Measurements from ENCODE around the gene PNO1.
A peak's percentile ranks its signal among the peaks of the same experiment; 100 is the strongest.
"Not testable (repeated sequence)": the region's sequence is repeated elsewhere in the genome, so short reads cannot be mapped to it uniquely, and the experiment has no call there.

PNO1 gene

DNA sequence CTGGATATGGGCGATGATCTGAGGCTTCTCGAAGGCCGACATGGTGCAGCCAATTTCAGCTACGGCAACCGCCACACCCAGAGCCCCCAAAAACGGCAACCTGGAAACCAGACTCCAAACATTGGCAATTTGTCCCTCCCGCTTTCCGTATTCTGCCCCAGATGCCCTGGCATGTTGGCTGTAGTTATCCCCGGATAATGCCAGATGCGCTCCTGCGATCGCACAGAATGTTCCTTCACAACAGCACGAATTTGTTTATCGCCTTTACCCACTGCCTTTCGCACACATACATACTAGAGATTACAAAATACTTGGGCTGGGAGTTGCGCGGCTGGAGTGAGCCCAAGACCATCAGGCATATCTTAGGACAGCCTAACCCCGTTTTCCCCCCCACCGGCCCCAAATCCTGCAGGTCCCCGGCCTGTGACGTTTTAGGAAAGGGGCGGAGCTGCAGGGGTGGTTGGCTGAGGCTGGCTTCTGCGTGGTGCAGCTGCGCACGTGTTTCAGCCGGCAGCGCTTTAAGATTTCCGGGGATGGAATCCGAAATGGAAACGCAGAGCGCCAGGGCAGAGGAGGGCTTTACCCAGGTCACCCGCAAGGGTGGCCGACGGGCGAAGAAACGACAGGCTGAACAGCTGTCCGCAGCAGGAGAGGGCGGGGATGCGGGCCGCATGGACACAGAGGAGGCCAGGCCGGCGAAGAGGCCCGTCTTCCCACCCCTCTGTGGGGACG, at the start of gene PNO1:
Gene PNO1 (plus strand): TSS at position 487 of the 732 bp plus-strand sequence. CDS start 47 bp downstream, at position 534.
- peak; percentile 83 for DNase-seq

DNA sequence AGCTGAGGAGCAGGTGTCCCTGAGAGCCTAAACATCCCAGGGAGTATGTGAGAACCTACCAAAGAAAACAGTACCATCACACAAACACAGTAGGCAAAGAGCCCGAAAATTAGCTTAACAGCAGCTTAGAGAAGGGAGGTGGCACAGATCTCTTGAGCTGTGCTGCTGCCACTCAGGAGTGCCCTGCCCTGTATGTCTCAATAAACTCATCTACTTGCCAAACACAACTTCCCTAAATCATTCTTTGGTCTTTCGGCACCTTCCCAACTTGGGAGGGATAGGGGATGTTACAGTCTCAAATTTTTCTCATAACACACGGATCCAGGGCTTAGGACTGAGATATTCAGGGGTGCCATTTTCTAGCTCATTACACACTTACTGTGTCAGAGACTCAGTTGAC, 49.6 kb upstream of the PNO1 start:
- DNase-seq = no peak

DNA sequence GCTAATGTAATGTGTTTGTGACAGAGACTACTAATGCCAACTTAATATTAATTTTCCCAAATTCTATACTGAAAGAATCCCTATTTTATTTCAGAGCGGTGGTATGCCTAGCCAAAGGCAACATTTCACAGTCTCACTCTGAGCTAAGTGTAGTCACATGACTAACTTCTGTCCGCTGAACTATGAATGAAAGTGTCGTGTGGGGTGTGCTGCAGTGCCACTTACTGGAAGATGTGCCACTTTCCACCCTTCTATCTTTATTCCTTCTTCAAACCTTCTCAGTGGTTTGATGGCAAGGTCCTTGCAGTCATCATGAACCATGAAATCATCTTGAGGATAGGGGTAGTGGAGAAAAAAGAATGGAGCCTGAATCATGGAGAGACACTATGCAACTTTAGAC, 47.6 kb upstream of the PNO1 start:
- DNase-seq = no peak

- no peak for DNase-seq
Observed at GRCh38 chr2:68115965-68116364, 41.7 kb upstream of the PNO1 start.

- not testable (repeated sequence) for DNase-seq
Observed at GRCh38 chr2:68117922-68118321, 39.8 kb upstream of the PNO1 start.

DNA sequence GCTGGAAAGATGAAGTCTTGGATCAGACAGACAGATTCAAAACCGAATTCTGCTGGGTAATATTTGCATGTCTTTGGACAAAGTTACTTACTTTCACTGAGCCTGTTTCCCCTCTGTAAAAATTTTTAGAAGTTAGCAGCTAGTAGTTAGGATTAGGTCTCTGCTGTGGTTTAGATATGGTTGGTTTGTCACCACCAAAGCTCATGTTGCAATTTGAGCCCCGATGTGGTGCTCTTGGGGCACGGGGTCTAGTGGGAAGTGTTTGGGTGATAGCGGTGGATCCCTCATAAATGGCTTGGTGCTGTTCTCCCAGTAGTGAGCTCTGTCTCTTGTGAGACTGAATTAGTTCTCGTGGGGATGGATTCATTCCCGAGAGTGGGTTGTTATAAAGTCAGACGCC, 38.9 kb upstream of the PNO1 start:
- DNase-seq = no peak

GRCh38 chr2:68119504-68119903, 38.2 kb upstream of the PNO1 start:
- DNase-seq = no peak

- DNase-seq = peak; percentile 67
Observed at GRCh38 chr2:68121873-68122679, 35.6 kb upstream of the PNO1 start.

DNA sequence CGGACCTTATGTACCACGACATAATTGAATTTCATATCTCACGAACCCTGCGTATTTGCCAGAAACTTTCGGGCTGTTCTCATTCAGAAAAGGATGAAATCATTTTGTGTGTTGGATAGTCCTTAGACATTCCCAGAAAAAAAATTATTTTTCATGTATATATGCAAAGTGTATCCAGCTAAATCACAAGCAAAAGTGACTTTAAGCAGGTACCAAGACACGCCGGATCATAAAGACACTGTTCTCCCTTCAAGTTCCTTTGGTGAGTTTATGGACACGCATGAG, 35.1 kb upstream of the PNO1 start:
- DNase-seq = no peak

- no peak for DNase-seq
Observed at GRCh38 chr2:68124321-68124720, 33.4 kb upstream of the PNO1 start.

DNA sequence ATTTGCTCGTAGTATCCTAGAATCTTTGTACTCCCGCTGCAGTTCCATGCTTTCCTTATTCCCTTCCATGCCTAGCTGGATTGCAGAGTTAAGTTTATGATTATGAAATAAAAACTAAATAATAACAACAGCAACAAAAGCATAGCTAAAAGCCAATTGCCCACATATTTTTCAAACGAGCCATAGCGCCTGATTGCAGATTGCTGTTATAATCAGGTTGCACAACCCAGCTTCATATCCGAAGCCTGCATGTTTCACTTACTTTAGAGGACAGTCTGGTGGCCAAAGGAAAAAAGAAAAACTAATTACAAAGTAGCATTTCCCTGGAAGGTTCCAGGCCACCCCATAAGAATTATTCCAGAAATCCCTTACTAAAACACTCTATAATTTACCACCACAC, 31.9 kb upstream of the PNO1 start:
- no peak for DNase-seq

DNA sequence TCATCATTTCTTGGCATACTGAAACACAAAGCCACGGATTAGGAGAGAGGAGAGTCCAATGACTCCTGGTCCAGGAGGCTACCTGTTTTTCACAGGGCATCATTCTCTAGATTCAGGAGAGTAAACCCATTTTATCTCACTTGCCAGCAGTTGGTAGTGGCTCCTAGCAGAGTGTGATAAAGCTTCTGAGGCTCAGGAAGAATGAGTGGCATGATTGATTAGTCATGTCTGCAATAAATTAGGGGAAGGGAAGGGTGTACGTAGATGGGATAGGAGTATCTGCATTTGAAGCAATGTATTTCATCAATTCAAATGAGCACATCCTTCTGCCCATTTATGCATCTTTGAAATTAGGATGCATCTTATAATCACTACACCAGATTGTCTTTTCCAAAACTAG, 31.1 kb upstream of the PNO1 start:
- no peak for DNase-seq

- DNase-seq = no peak
Observed at GRCh38 chr2:68127358-68128242, 30.1 kb upstream of the PNO1 start.

DNA sequence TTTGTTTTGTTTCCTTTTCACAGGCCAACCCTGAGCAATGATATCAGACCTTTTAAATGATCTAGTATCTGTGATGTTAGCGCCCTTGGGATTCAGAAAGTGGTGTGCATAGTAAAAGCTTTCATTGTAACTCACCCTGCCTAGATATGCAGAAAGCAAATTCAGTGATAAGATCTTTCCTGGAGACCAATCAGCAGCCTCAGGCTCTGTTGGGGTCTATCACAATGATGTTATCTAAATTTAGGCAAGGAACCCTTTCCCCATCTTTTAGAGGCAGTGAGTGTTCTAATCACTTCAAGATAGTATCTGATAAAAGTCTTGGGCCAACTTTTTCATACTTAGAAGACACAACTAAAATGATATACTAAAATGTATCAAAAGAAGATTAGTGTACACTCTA, 23.6 kb upstream of the PNO1 start:
- no peak for DNase-seq

GRCh38 chr2:68134554-68134953, 23.1 kb upstream of the PNO1 start:
- no peak for DNase-seq

DNA sequence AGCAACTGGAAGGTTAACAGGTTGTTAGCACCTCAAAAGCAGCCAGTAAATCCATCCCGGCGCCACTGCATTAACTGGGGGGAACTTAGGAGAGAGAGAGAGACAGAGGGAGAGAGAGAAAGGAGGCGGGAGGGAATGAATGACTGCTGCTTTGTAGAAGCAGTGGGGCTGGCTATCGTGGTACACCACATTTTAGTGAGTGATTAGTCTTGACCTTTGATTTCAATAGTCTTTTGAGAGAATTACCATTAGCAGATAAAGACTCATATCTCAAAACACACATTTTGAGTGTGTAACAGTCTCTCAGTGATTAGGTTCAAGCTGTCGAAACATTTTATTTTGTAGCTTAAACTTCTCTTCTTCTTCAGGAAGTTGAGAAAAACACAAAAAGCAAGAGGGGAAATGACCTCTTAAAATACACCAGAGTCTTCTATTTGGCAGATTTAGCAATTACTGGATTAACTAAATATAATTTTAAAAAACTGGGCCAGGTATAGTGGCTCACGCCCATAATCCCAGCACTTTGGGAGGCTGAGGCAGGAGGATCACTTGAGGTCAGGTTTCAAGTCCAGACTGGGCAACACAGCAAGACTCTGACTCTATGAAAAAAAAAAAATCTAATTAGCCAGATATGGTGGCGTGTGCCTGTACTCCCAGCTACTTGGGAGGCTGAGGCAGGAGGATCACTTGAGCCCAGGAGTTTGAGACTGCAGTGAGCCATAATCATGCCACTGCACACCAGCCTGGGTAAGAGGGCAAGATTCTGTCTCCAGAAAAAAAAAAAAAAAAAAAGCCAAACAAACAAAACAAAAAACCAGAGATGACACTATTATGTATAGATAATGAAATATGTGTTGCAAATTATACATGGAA, 22.0 kb upstream of the PNO1 start:
- no peak for DNase-seq

DNA sequence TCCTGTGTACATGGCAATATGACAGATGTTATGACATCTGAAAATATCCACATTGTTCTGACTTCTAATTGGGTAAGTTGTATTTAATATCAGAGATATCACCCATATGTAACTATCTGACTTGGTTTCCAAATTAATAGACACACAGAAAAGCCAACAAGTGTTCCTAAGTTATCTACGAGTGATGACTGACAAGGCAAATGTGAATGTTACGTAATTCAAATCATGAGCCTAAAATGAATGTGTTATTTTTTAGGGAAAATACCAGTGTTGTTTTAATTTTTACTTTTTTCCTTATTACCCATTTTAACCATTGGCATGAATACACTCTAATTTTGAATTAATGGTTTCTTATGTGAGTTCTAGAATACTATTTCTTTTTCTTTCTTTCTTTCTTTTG, 15.8 kb upstream of the PNO1 start:
- no peak for DNase-seq

DNA sequence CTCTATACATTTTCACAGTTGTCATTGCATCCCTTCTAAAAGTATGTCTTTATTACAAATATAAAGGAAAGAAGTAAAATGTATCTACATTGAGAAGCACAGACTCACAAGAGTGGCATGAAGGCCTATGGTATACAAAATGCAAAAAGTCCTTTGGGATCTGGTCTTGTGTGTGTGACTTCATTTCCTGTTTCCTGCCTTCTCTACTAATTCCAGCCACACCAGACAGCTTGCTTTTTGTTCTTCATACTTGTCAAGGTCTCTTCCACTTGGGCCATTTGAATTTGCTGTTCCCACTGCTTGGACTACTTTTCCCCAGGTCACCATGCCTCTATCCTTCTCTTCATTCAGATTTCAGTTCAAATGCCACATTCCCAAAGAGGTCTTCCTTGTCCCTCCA, 6.7 kb upstream of the PNO1 start:
- no peak for DNase-seq

DNA sequence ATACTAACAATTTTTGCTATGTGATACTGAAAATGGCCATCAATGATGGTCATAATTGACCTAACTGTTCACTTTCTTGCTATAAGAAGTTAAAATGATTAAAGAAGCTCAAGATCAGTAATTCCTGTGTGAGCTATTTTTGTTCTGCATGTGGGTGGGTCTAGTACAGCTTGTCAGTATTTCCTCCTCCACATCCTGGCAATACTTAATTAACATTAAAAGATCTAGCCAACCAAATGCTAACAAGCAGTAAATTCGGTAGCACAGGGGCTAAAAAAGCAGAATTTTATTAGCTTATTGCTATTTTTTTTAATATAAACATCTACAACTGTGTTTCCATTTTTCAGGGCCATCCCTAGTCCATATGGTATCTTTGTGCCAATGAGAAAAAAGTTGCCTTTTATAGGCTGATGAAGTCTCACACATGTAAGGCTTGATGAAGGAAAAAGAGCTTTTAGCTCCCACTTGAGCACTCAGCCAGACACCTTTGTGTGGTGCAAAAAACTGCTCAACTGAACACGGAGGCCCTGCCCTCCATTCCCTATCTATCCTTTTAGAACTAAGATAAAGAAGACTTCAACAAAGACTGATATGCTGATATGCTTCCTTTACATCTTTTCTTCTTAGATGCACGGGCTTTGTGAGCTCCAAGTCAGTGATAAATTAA, 4.9 kb upstream of the PNO1 start:
- DNase-seq = no peak

DNA sequence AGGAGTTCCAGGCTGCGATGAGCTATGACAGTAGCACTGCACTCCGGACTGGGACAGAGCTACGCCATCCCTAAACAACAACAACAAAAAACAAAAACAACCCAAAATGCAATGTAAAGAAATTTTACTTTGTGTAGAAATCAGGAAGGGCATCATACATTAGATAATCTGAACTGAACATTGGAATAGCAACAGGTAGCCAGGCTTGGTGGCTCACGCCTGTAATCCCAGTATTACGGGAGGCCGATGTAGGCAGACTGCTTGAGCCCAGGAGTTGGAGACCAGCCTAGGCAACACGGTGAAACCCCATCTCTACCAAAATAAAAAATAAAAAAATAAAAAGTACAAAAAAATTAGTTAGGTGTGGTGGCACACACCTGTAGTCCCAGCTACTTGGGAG, 2.1 kb upstream of the PNO1 start:
- no peak for DNase-seq

GRCh38 chr2:68156419-68156818, 1.3 kb upstream of the PNO1 start:
- no peak for DNase-seq

GRCh38 chr2:68157002-68157401, 686 bp upstream of the PNO1 start:
- no peak for DNase-seq

Measured in NCI-H1048 (cell line).